ENCODE measurements around the gene PRELID3B. TPM values are rescaled to one million over a fixed set of nuclear protein-coding genes. Genes with fewer than 3 reads are reported as not detected.
A peak's percentile ranks its signal among the peaks of the same experiment; 100 is the strongest.

The PRELID3B gene
- total and polyA plus RNA-seq, 2 of the 8 experiments (the other 6 are each of a cell fraction or from before 2014, with no cell fraction given): 8.1 to 50.5 TPM

DNA sequence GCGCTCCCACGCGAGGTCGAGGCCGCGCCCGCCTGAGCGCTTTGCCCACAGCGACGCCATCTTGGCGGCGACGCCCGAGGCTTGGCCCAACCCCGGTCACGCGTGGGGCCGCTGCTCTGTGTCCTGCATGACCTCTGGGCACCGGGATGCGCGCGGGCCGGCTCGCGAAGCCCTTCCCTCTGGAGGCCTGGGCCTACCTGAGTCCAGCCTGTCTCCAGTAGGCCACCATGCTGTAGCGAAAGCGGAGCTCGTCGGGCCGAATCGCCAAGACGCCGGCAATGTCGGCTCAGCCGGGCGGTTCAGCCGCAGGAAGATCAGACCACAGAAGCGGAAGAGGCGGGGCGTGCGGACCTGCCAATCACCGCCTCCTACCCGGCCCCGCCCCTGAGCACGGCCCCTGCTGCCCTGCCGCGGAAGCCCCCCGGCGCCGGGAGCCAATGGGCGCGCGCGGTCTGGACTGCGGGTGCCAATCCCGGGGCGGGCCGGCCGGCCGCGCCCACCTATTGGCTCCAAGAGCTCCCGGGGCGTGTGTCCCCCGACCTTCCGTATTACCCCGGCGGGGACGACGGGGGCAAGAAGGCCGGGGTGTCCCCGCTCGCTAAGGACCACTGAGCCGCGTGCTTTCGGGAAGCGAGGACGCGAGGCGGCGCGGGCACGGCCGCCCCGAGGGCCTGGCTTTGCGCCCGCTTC lies 10.4 kb downstream of the PRELID3B start, which contains the start of gene ATP5F1E (continued):
- TF ChIP-seq, protein P1, sequence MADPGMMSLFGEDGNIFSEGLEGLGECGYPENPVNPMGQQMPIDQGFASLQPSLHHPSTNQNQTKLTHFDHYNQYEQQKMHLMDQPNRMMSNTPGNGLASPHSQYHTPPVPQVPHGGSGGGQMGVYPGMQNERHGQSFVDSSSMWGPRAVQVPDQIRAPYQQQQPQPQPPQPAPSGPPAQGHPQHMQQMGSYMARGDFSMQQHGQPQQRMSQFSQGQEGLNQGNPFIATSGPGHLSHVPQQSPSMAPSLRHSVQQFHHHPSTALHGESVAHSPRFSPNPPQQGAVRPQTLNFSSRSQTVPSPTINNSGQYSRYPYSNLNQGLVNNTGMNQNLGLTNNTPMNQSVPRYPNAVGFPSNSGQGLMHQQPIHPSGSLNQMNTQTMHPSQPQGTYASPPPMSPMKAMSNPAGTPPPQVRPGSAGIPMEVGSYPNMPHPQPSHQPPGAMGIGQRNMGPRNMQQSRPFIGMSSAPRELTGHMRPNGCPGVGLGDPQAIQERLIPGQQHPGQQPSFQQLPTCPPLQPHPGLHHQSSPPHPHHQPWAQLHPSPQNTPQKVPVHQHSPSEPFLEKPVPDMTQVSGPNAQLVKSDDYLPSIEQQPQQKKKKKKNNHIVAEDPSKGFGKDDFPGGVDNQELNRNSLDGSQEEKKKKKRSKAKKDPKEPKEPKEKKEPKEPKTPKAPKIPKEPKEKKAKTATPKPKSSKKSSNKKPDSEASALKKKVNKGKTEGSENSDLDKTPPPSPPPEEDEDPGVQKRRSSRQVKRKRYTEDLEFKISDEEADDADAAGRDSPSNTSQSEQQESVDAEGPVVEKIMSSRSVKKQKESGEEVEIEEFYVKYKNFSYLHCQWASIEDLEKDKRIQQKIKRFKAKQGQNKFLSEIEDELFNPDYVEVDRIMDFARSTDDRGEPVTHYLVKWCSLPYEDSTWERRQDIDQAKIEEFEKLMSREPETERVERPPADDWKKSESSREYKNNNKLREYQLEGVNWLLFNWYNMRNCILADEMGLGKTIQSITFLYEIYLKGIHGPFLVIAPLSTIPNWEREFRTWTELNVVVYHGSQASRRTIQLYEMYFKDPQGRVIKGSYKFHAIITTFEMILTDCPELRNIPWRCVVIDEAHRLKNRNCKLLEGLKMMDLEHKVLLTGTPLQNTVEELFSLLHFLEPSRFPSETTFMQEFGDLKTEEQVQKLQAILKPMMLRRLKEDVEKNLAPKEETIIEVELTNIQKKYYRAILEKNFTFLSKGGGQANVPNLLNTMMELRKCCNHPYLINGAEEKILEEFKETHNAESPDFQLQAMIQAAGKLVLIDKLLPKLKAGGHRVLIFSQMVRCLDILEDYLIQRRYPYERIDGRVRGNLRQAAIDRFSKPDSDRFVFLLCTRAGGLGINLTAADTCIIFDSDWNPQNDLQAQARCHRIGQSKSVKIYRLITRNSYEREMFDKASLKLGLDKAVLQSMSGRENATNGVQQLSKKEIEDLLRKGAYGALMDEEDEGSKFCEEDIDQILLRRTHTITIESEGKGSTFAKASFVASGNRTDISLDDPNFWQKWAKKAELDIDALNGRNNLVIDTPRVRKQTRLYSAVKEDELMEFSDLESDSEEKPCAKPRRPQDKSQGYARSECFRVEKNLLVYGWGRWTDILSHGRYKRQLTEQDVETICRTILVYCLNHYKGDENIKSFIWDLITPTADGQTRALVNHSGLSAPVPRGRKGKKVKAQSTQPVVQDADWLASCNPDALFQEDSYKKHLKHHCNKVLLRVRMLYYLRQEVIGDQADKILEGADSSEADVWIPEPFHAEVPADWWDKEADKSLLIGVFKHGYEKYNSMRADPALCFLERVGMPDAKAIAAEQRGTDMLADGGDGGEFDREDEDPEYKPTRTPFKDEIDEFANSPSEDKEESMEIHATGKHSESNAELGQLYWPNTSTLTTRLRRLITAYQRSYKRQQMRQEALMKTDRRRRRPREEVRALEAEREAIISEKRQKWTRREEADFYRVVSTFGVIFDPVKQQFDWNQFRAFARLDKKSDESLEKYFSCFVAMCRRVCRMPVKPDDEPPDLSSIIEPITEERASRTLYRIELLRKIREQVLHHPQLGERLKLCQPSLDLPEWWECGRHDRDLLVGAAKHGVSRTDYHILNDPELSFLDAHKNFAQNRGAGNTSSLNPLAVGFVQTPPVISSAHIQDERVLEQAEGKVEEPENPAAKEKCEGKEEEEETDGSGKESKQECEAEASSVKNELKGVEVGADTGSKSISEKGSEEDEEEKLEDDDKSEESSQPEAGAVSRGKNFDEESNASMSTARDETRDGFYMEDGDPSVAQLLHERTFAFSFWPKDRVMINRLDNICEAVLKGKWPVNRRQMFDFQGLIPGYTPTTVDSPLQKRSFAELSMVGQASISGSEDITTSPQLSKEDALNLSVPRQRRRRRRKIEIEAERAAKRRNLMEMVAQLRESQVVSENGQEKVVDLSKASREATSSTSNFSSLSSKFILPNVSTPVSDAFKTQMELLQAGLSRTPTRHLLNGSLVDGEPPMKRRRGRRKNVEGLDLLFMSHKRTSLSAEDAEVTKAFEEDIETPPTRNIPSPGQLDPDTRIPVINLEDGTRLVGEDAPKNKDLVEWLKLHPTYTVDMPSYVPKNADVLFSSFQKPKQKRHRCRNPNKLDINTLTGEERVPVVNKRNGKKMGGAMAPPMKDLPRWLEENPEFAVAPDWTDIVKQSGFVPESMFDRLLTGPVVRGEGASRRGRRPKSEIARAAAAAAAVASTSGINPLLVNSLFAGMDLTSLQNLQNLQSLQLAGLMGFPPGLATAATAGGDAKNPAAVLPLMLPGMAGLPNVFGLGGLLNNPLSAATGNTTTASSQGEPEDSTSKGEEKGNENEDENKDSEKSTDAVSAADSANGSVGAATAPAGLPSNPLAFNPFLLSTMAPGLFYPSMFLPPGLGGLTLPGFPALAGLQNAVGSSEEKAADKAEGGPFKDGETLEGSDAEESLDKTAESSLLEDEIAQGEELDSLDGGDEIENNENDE (IDR thresholded peaks at IDR 0.05; ENCODE audit: insufficient replicate concordance, low read length): no peak
- no peak for TF ChIP-seq KDM1A (IDR thresholded peaks at IDR 0.05; ENCODE audit: borderline replicate concordance, low read length)
- peak; percentile 95 for TF ChIP-seq PHF8 (conservative IDR thresholded peaks at IDR 0.05; ENCODE audit: low read depth, low read length)
- peak; percentile 61 for TF ChIP-seq BACH1 (IDR thresholded peaks at IDR 0.05; ENCODE audit: low read length)
- TF ChIP-seq KDM4A (IDR thresholded peaks at IDR 0.05; ENCODE audit: low read depth, low read length, severe bottlenecking): peak; percentile 56
